Measurements from ENCODE around the gene CDH23.

The CDH23 gene

DNA sequence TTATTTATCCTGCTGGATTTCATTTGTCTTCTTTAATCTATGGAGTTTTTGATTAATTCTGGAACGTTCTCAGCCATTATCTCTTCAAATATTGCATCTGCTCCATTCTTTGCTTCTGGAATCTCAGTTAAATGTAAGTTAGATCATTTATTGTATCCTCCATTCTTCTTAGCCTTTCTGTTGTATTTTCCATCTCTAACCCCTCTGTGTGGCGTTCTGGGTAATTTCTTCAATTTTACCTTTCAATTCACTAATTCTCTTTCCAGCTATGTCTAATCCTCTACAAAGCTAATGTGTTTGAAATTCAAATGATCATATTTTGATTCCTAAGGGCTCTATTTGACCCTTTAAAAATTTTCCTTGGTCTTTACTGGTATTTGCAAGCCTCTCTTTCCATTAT lies 92.4 kb downstream of the CDH23 start:
- H3K4me3 ChIP-seq (ENCODE audit: low read depth, low read length) = no peak overlapping the region
- TF ChIP-seq, protein P1, sequence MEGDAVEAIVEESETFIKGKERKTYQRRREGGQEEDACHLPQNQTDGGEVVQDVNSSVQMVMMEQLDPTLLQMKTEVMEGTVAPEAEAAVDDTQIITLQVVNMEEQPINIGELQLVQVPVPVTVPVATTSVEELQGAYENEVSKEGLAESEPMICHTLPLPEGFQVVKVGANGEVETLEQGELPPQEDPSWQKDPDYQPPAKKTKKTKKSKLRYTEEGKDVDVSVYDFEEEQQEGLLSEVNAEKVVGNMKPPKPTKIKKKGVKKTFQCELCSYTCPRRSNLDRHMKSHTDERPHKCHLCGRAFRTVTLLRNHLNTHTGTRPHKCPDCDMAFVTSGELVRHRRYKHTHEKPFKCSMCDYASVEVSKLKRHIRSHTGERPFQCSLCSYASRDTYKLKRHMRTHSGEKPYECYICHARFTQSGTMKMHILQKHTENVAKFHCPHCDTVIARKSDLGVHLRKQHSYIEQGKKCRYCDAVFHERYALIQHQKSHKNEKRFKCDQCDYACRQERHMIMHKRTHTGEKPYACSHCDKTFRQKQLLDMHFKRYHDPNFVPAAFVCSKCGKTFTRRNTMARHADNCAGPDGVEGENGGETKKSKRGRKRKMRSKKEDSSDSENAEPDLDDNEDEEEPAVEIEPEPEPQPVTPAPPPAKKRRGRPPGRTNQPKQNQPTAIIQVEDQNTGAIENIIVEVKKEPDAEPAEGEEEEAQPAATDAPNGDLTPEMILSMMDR (IDR thresholded peaks at IDR 0.05; ENCODE audit: borderline replicate concordance, insufficient read depth, low read depth, low read length) = no peak

DNA sequence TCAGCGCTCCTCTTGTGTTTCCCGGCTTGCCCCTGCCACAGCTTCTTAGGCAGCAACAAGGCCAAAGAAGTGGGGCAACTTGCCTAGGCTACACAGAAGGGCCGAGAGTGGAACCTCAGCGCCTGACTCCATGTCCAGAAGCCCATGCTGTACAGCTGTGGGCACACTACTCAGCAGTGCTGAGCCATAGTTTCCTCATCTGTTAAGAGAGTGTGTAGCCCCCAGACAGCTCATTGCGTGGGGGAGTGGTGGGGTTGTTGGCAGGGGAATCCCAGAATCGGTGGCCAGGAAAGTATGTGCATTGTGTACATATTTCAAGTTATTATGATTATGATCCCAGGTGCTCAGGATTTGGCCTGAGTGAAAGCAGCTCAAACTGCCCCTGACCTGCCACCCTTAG lies 96.2 kb downstream of the CDH23 start:
- no peak overlapping the region for H3K4me3 ChIP-seq (ENCODE audit: low read depth, low read length)
- TF ChIP-seq, protein P1 (IDR thresholded peaks at IDR 0.05; ENCODE audit: borderline replicate concordance, insufficient read depth, low read depth, low read length) = no peak

DNA sequence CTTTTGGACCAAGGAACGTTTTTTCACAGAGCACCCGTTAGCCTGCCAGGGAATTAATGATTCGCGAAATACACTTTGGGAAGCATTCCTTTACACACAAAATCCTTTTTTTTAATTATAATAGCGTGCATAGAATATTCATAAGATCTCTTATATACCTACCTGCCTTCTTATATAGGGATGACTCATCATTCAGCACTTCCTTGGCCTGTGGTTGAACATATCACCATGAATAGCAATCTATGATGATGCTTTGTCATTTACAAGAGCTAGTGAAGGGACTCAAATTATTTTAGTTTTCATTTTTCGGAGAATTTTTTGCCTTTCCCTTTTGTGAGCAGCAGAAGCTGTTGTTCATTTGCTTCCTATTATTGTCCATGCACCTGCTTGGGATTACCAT lies 97.0 kb downstream of the CDH23 start:
- H3K4me3 ChIP-seq (ENCODE audit: low read depth, low read length) = no peak overlapping the region
- TF ChIP-seq, protein P1 (IDR thresholded peaks at IDR 0.05; ENCODE audit: borderline replicate concordance, insufficient read depth, low read depth, low read length) = no peak

DNA sequence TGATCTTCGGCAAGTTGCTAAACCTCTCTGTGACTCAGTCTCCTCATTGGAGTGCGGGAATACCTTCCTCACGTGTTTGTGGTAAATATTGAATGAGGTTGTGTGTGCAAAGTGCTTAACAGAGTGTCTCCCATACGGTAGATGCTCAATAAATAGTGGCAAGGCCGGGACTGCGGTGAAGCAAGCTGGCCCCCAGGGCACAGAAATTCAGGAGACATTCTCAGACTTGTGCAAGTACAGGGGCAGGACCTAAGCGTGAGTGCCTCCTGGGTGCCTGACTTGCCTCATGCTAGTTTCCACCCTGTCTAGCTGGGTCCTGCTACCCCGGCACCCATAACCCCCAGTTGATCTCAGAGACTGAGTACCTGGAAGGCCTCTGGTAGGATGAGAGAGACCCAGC lies 97.8 kb downstream of the CDH23 start:
- TF ChIP-seq, protein P1 (IDR thresholded peaks at IDR 0.05; ENCODE audit: borderline replicate concordance, insufficient read depth, low read depth, low read length) = no peak
- H3K4me3 ChIP-seq (ENCODE audit: low read depth, low read length) = no peak overlapping the region

DNA sequence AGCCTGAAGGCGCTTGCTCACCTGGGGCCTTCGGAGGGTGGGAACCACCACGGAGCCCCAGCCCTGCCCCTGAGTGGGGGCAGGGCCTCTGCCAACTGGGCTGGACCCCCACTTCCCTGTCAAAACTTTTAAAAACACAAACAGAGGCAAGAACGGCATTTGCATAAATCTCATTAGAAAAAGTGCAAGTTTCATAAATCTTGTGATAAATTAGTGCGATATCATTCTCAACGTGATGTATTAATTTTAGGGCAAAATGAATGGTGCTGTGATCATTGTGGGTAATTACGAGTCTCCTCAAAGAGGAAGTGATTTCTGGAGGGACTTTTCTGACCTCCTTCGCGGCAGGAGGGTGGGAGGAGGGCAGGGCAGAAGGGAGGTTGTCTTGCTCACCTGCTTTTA lies 98.3 kb downstream of the CDH23 start:
- TF ChIP-seq, protein P1 (IDR thresholded peaks at IDR 0.05; ENCODE audit: borderline replicate concordance, insufficient read depth, low read depth, low read length) = no peak
- H3K4me3 ChIP-seq (ENCODE audit: low read depth, low read length) = no peak overlapping the region

DNA sequence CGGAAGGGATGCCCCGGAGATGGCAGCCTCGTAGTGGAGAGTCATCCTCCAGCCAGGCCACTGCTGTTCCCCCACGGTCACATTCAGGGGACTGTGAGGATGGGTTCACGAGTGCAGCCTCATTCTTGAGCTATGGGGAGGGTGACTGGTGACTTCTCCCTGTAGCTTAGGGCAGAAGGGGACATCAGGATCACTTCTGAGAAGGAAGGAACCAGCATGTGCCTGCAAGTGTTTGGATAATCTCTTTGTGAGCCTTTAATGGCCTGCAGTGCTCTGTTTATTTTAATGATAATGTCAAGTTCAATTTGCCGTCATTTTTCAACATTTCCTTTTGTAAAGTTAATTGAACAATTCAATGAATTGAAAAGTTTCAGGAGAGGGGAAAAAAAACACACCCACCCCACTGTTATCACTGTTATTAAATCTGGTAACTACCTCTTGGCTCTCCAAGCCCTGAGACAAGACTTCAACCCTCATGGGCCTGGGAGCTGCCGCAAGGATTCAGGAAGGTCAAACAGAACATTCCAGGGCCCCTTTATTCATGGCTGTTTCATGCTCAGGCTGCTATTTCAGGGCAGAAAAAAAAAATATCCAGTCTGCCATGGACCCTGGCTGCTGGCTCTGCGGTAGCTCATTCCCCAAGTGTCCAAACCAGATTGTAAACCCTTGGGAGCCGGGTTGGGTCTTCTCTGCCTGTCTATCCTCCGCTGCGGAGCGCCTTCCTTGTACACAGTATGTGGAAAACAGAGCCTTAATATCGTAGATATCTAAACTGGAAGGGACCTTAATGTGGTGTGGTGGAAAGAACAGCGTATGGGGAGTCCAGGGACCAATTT lies 100.4 kb downstream of the CDH23 start:
- TF ChIP-seq, protein P1 (IDR thresholded peaks at IDR 0.05; ENCODE audit: borderline replicate concordance, insufficient read depth, low read depth, low read length) = no peak

DNA sequence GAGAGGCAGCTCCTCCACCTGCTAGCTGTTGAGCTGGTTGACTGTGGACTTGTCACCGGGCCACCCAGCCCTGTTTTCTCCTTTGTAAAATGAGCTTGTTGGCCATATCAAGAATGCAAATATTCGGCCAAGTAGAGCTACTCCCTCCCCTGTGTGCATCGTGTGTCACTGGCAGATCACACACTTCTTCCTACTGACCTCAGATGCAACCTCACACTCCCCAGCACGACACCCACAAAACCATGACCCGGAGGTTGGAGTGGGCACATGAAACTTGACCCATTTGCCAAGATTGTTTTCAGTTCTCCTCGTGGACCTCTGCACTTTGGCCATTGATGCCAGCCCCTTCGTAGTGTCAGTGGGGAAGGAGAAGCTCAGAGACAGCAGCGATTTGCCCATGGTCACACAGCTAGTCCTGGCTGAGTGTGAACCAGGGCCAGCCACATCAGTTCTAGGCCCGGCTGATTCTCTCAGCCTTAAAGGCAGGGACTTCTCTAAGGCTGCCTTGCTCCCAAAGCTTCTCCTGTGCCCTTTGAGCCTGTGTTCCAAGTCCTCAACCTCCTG lies 101.1 kb downstream of the CDH23 start:
- TF ChIP-seq, protein P1 (IDR thresholded peaks at IDR 0.05; ENCODE audit: borderline replicate concordance, insufficient read depth, low read depth, low read length) = no peak
- H3K4me3 ChIP-seq (ENCODE audit: low read depth, low read length) = no peak overlapping the region

More for the DNA sequence above, 100.4 kb downstream of the CDH23 start:
- no peak overlapping the region for H3K4me3 ChIP-seq (ENCODE audit: low read depth, low read length)

All from GM12875 (cell line).